PC-9 (cell line): ENCODE data around the gene SRSF4.
"Not testable (repeated sequence)": the region's sequence is repeated elsewhere in the genome, so short reads cannot be mapped to it uniquely, and the experiment has no call there.

ENCODE experiments used
- CTCF ChIP-seq: fragments of 200-600 bp; sonication (generic); conservative IDR thresholded peaks from 2 replicates; pipeline ENCODE4 v1.6.1; 2017; ENCODE audit warnings: mixed run types, antibody characterized with exemption, mild to moderate bottlenecking, moderate library complexity
- EZH2 ChIP-seq: fragments of 200-600 bp; sonication (generic); IDR thresholded peaks from 2 replicates; pipeline ENCODE4 v1.8.0; 2017; ENCODE audit warnings: antibody characterized with exemption, low read depth

- TF ChIP-seq CTCF, EZH2: not testable (repeated sequence)
These were observed 40.6 kb upstream of the SRSF4 start for GRCh38 chr1:29222260-29222659.
